Activated effector memory CD4-positive, alpha-beta T cell treated with anti-CD3 and anti-CD28 coated beads, Interleukin-2, amount 50 U/mL, for 16 hours (primary cell): ENCODE measurements around the gene GCC2.
A peak's percentile ranks its signal among the peaks of the same experiment; 100 is the strongest.
"Not testable (repeated sequence)": the region's sequence is repeated elsewhere in the genome, so short reads cannot be mapped to it uniquely, and the experiment has no call there.

Experiments
- DNase-seq: peaks from one replicate; pipeline ENCODE4 v3.0.0-alpha.2; 2020

GCC2 gene

GRCh38 chr2:108448678-108449409 is at the start of gene GCC2:
Gene GCC2 (plus strand): TSS chr2:108449206. CDS start chr2:108449275, 69 bp downstream.
- DNase-seq, result peak; percentile 99

GRCh38 chr2:108399479-108399878 is 49.5 kb upstream of the GCC2 start:
- no peak for DNase-seq

- no peak for DNase-seq
These were observed 47.2 kb upstream of the GCC2 start for GRCh38 chr2:108401800-108402199.

- no peak for DNase-seq
These were observed 45.5 kb upstream of the GCC2 start for GRCh38 chr2:108403494-108403893.

GRCh38 chr2:108404784-108405397 is 44.1 kb upstream of the GCC2 start:
- no peak for DNase-seq

GRCh38 chr2:108407864-108408729 is 40.9 kb upstream of the GCC2 start:
- no peak for DNase-seq

- no peak for DNase-seq
These were observed 39.2 kb upstream of the GCC2 start for GRCh38 chr2:108409768-108410167.

GRCh38 chr2:108412995-108413710 is 35.9 kb upstream of the GCC2 start:
- no peak for DNase-seq

GRCh38 chr2:108413711-108414095 is 35.3 kb upstream of the GCC2 start:
- DNase-seq, result no peak

GRCh38 chr2:108414256-108414876 is 34.6 kb upstream of the GCC2 start:
- DNase-seq, result no peak

- DNase-seq, result no peak
These were observed 34.1 kb upstream of the GCC2 start for GRCh38 chr2:108414945-108415344.

- no peak for DNase-seq
These were observed 31.8 kb upstream of the GCC2 start for GRCh38 chr2:108417254-108417653.

- no peak for DNase-seq
These were observed 30.6 kb upstream of the GCC2 start for GRCh38 chr2:108418416-108418815.

GRCh38 chr2:108423067-108423466 is 25.9 kb upstream of the GCC2 start:
- DNase-seq, result no peak

- no peak for DNase-seq
These were observed 25.3 kb upstream of the GCC2 start for GRCh38 chr2:108423502-108424251.

GRCh38 chr2:108428286-108429009 is 20.6 kb upstream of the GCC2 start:
- no peak for DNase-seq

GRCh38 chr2:108435578-108435977 is 13.4 kb upstream of the GCC2 start:
- not testable (repeated sequence) for DNase-seq

- DNase-seq, result no peak
These were observed 12.0 kb upstream of the GCC2 start for GRCh38 chr2:108436976-108437375.

GRCh38 chr2:108441712-108442111 is 7.3 kb upstream of the GCC2 start:
- no peak for DNase-seq

GRCh38 chr2:108444941-108445840 is 3.8 kb upstream of the GCC2 start:
- DNase-seq, result no peak
